HepG2 (cell line): ENCODE results near the gene SUN5. TPM values are rescaled to one million over a fixed set of nuclear protein-coding genes. Genes with fewer than 3 reads are reported as not detected.

Source experiments
- ARNTL ChIP-seq: sonication (generic); formaldehyde crosslinking; IDR thresholded peaks from 2 replicates; pipeline ENCODE4 v1.4.0; 2020; ENCODE audit warnings: mild to moderate bottlenecking, missing genetic modification reagents
- ATF1 ChIP-seq: IDR thresholded peaks from 2 replicates; pipeline ENCODE4 v1.6.1; 2016; ENCODE audit warnings: mild to moderate bottlenecking, control low read depth
- CENPX ChIP-seq: sonication (generic); formaldehyde crosslinking; IDR thresholded peaks from 2 replicates; pipeline ENCODE4 v1.9.0; 2021; ENCODE audit warnings: mild to moderate bottlenecking, missing genetic modification reagents, moderate library complexity
- KAT7 ChIP-seq: IDR thresholded peaks from 2 replicates; pipeline ENCODE4 v1.6.1; 2018; ENCODE audit warnings: borderline replicate concordance, missing compliant biosample characterization
- KDM1A ChIP-seq: IDR thresholded peaks from 2 replicates; pipeline ENCODE4 v1.6.1; 2016; ENCODE audit warnings: missing compliant biosample characterization
- KMT2A ChIP-seq: sonication (generic); formaldehyde crosslinking; IDR thresholded peaks from 2 replicates; pipeline ENCODE4 v1.4.0; 2020; ENCODE audit warnings: missing genetic modification reagents
- REXO4 ChIP-seq: sonication (generic); formaldehyde crosslinking; IDR thresholded peaks from 2 replicates; pipeline ENCODE4 v1.8.0; 2022; ENCODE audit warnings: missing genetic modification reagents, mild to moderate bottlenecking, borderline replicate concordance
- ZNF614 ChIP-seq: IDR thresholded peaks from 2 replicates; pipeline ENCODE4 v1.6.1; 2018; ENCODE audit warnings: missing biosample characterization, missing genetic modification reagents, inconsistent platforms, borderline replicate concordance
- ZNF709 ChIP-seq: sonication (generic); formaldehyde crosslinking; IDR thresholded peaks from 2 replicates; pipeline ENCODE4 v1.5.0; 2020; ENCODE audit warnings: mild to moderate bottlenecking, missing genetic modification reagents
- ZNF841 ChIP-seq: sonication (generic); formaldehyde crosslinking; IDR thresholded peaks from 2 replicates; pipeline ENCODE4 v1.8.1; 2023; ENCODE audit warnings: missing genetic modification reagents, borderline replicate concordance
- polyA plus RNA-seq, 8 experiments: library from polyadenylated mRNA; depleted of rRNA in 3 of 8; stranded (reverse) in 7 of 8; unstranded in 1 of 8; fragments of >200 nt; fragmentation: Illumina TruSeq in 4 of 8; extraction: Trizol in 4 of 8; gene quantifications; 2 replicates each; pipeline versions ENCODE4 v1.2.1 to v1.2.3, GENCODE V29; 2011 to 2016; ENCODE audit warnings: low read depth in 4 of 8, missing spikeins in 1 of 8, mixed read lengths in 1 of 8; ENCODE audit not compliant: insufficient read depth in 1 of 8
- total RNA-seq, 5 experiments: library from RNA; depleted of rRNA; stranded (reverse); fragments of >200 nt; fragmentation: Illumina TruSeq; extraction: Trizol; gene quantifications; 2 replicates each; pipeline ENCODE4 v1.2.3, GENCODE V29; 2016; ENCODE audit warnings: low read depth in 1 of 5
- TF ChIP-seq, protein P1 (sequence below): IDR thresholded peaks from 2 replicates; pipeline ENCODE4 v1.6.1; 2012; ENCODE audit warnings: inconsistent platforms
- TF ChIP-seq, protein P2 (sequence below): sonication (generic); formaldehyde crosslinking; IDR thresholded peaks from 2 replicates; pipeline ENCODE4 v1.8.0; 2022; ENCODE audit warnings: missing genetic modification reagents, mild to moderate bottlenecking, borderline replicate concordance
- TF ChIP-seq, protein P3 (sequence below): IDR thresholded peaks from 2 replicates; pipeline ENCODE4 v1.6.1; 2016; ENCODE audit warnings: missing compliant biosample characterization, missing genetic modification reagents, borderline replicate concordance

The SUN5 gene
- total and polyA plus RNA-seq, 2 of the 13 experiments (the other 11 are each of a cell fraction or from before 2014, with no cell fraction given) = not detected

DNA sequence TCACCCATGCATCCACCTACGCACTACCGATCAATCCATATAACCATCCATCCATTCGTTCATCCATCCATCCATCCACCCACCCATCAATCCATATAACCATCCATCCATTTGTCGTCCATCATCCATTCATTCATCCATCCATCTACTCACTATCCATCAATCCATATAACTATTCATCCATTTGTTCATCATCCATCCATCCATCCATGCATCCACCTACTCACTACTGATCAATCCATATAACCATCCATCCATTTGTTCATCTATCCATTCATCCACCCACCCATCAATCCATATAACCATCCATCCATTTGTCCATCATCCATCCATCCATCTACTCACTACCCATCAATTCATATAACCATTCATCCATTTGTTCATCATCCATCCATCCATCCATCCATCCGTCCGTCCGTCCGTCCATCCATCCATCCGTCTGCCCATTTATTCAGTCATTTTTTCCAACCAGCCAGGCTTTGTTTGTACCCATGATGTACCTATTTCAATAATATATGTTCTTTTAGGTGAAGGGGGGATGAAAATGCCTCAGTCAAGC lies 21.2 kb upstream of the SUN5 start (continued):
- TF ChIP-seq, protein P1, sequence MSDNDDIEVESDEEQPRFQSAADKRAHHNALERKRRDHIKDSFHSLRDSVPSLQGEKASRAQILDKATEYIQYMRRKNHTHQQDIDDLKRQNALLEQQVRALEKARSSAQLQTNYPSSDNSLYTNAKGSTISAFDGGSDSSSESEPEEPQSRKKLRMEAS = peak; percentile 42; the same call in 1 of the 2 replicates
- TF ChIP-seq REXO4 (CRISPR knock-in tag) (no peak), ZNF614 (CRISPR knock-in tag) (no peak), CENPX (CRISPR knock-in tag) (no peak), ARNTL (no peak), ZNF709 (CRISPR knock-in tag) (no peak), KMT2A (CRISPR knock-in tag) (no peak), ATF1 (no peak), KAT7 (CRISPR knock-in tag) (no peak), KDM1A (CRISPR knock-in tag) (no peak), ZNF841 (CRISPR knock-in tag) (no peak)
- TF ChIP-seq, protein P2, sequence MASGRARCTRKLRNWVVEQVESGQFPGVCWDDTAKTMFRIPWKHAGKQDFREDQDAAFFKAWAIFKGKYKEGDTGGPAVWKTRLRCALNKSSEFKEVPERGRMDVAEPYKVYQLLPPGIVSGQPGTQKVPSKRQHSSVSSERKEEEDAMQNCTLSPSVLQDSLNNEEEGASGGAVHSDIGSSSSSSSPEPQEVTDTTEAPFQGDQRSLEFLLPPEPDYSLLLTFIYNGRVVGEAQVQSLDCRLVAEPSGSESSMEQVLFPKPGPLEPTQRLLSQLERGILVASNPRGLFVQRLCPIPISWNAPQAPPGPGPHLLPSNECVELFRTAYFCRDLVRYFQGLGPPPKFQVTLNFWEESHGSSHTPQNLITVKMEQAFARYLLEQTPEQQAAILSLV (CRISPR knock-in tag) = no peak
- TF ChIP-seq, protein P3, sequence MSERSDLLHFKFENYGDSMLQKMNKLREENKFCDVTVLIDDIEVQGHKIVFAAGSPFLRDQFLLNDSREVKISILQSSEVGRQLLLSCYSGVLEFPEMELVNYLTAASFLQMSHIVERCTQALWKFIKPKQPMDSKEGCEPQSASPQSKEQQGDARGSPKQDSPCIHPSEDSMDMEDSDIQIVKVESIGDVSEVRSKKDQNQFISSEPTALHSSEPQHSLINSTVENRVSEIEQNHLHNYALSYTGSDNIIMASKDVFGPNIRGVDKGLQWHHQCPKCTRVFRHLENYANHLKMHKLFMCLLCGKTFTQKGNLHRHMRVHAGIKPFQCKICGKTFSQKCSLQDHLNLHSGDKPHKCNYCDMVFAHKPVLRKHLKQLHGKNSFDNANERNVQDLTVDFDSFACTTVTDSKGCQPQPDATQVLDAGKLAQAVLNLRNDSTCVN = no peak
